GOT3 (cell line): ENCODE results near the gene NCOA6.
"Not testable (repeated sequence)": the region's sequence is repeated elsewhere in the genome, so short reads cannot be mapped to it uniquely, and the experiment has no call there.

Experiments used
- DNase-seq: peaks from one replicate; lab custom pipeline; 2025; ENCODE audit warnings: mixed read lengths; lab: John Stamatoyannopoulos, UW

The NCOA6 gene

GRCh38 chr20:34829191-34829590 lies 3.7 kb upstream of the NCOA6 start:
- DNase-seq = no peak

GRCh38 chr20:34824806-34825529 lies 483 bp downstream of the NCOA6 start:
- no peak for DNase-seq

- no peak for DNase-seq
These were observed 1.0 kb downstream of the NCOA6 start for GRCh38 chr20:34824452-34824805.

- DNase-seq = no peak
These were observed 1.4 kb downstream of the NCOA6 start for GRCh38 chr20:34824026-34824425.

- DNase-seq = no peak
These were observed 4.5 kb downstream of the NCOA6 start for GRCh38 chr20:34820805-34821578.

GRCh38 chr20:34817801-34818200 lies 7.7 kb downstream of the NCOA6 start:
- no peak for DNase-seq

GRCh38 chr20:34817072-34817471 lies 8.4 kb downstream of the NCOA6 start:
- no peak for DNase-seq

GRCh38 chr20:34815636-34816035 lies 9.8 kb downstream of the NCOA6 start:
- DNase-seq = no peak

GRCh38 chr20:34808583-34808982 lies 16.9 kb downstream of the NCOA6 start:
- no peak for DNase-seq

- not testable (repeated sequence) for DNase-seq
These were observed 17.4 kb downstream of the NCOA6 start for GRCh38 chr20:34807944-34808465.

GRCh38 chr20:34806255-34806654 lies 19.2 kb downstream of the NCOA6 start:
- DNase-seq = no peak

GRCh38 chr20:34798871-34799270 lies 26.6 kb downstream of the NCOA6 start:
- no peak for DNase-seq

GRCh38 chr20:34798328-34798727 lies 27.1 kb downstream of the NCOA6 start:
- DNase-seq = no peak

GRCh38 chr20:34797012-34797995 lies 28.1 kb downstream of the NCOA6 start:
- no peak for DNase-seq

- no peak for DNase-seq
These were observed 31.4 kb downstream of the NCOA6 start for GRCh38 chr20:34794006-34794585.

- DNase-seq = no peak
These were observed 32.6 kb downstream of the NCOA6 start for GRCh38 chr20:34792687-34793363.

GRCh38 chr20:34791289-34792020 lies 34.0 kb downstream of the NCOA6 start:
- no peak for DNase-seq

GRCh38 chr20:34781220-34781619 lies 44.2 kb downstream of the NCOA6 start:
- DNase-seq = no peak

GRCh38 chr20:34780291-34780690 lies 45.2 kb downstream of the NCOA6 start:
- DNase-seq = not testable (repeated sequence)

- no peak for DNase-seq
These were observed 49.3 kb downstream of the NCOA6 start for GRCh38 chr20:34776177-34776576.
